ENCODE results near the gene AGMO. TPM values are rescaled to one million over a fixed set of nuclear protein-coding genes. Genes with fewer than 3 reads are reported as not detected.

The AGMO gene
- total RNA-seq, 1 donor, result 0.18 TPM

DNA sequence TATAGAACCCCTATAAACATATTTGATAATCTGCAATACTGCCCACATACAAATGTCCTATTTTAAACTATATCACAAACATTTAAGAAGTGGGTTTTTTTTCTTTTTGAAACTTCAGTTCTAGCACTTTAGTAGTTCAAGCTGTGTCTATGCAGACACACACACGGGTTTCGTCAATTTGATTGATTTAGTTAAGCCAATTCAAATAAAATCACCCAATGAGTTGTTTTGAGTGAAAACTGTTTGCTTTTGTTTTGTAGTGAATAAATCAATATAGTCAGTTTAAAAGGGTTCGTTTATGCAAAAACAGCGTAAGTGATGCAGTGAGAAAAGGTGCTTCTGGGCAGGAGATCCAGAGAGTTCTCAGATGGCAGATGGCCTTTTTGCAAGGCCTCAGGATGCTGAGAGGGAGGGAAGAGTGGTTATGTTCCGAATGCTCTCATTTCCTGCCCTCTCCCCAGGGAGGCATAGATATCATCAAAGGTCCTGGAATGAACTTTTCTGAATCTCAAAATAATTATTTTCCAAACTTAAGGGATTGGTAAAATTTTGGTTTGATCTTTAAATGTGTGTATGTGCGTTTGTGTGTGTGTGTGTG is 102.7 kb downstream of the AGMO start:
- no peak overlapping the region for H3K4me3 ChIP-seq (ENCODE audit: low read depth, low read length)
- TF ChIP-seq, protein P1, sequence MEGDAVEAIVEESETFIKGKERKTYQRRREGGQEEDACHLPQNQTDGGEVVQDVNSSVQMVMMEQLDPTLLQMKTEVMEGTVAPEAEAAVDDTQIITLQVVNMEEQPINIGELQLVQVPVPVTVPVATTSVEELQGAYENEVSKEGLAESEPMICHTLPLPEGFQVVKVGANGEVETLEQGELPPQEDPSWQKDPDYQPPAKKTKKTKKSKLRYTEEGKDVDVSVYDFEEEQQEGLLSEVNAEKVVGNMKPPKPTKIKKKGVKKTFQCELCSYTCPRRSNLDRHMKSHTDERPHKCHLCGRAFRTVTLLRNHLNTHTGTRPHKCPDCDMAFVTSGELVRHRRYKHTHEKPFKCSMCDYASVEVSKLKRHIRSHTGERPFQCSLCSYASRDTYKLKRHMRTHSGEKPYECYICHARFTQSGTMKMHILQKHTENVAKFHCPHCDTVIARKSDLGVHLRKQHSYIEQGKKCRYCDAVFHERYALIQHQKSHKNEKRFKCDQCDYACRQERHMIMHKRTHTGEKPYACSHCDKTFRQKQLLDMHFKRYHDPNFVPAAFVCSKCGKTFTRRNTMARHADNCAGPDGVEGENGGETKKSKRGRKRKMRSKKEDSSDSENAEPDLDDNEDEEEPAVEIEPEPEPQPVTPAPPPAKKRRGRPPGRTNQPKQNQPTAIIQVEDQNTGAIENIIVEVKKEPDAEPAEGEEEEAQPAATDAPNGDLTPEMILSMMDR (IDR thresholded peaks at IDR 0.05; ENCODE audit: insufficient read depth, low read length), result no peak
- DNase-seq (ENCODE audit: low read depth), result peak; percentile 28

DNA sequence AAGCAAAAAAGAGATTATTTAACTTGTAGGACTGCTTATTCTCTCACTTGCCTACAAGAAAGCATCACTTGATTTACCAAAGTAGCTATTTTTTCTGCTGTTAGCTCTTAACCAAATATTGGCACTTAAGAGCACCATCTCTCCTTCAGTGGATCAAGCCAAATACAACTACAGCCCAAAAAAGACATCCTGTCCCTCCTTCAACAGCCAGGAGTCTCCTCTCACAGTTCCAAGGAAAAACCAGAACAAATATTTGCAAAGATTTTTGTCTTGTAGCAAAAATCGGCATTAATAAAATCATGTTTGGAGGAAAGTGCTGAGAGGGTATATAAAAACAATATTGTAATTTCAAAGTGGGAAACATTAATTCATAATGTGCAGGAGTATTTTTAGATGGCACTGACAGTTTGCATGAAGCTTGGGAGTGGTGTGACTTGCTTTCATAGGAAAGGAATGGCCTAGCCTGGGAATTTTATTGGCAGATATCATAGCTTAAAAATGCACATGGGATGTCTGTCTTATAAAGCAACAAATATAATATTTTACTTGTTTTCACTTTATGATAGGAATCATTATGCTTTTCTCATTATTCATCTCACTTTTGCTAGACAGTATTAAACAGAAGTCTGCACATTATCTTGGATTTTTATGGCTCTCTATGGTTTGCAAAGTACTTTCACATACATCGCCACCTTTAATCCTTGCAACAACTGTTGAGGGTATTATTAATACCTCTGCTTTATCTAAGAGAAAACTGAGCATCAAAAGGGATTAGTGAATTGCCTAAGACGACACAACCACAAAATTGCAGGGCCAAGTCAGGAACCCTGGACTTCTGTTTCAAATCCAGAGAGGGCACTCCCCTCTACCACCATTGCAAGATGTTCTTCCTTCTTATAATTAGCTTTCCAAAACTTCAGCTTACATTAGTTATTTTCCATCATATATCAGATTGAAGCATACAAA is 103.5 kb downstream of the AGMO start:
- DNase-seq (ENCODE audit: low read depth), result no peak
- TF ChIP-seq, protein P1 (IDR thresholded peaks at IDR 0.05; ENCODE audit: insufficient read depth, low read length), result no peak
- H3K4me3 ChIP-seq (ENCODE audit: low read depth, low read length), result no peak overlapping the region

DNA sequence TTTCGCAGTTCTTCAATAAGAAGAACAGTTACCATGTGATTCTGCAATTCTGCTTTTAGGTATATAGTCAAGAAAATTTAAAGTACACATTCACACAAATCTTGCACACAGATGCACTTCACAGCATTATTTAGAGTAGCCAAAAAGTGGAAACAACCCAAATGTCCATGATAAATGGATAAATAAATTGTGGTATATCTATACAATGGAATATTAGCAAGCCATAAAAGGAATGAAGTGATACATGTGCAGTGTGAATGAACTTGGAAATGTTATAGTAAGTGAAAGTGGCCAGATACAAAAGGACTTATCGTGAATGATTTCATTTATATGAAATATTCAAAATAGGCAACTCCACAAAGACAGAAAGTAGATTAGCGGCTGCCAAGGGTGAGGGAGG is 109.1 kb downstream of the AGMO start:
- TF ChIP-seq, protein P1 (IDR thresholded peaks at IDR 0.05; ENCODE audit: insufficient read depth, low read length), result no peak
- H3K4me3 ChIP-seq (ENCODE audit: low read depth, low read length), result no peak overlapping the region
- no peak for DNase-seq (ENCODE audit: low read depth)

DNA sequence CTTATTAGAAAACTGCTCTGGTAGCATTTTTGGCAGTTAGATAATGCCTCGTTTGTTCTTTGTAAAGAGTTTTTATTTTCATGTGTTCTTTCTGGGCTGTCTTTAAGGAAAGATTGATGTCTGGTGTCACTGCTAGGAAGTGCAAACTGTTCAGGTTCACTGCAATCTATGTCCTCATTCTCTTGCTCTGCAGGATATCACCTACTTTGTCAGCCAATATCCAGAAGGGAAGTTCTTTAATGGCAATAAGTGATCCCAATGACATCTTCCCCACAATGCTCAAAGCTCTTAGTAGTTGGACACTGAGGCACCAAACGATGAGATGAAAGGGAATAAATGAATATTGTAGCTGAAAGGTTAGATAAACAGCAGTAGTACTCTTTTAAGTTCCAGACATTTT is 115.1 kb downstream of the AGMO start:
- TF ChIP-seq, protein P1 (IDR thresholded peaks at IDR 0.05; ENCODE audit: insufficient read depth, low read length), result no peak
- no peak overlapping the region for H3K4me3 ChIP-seq (ENCODE audit: low read depth, low read length)

DNA sequence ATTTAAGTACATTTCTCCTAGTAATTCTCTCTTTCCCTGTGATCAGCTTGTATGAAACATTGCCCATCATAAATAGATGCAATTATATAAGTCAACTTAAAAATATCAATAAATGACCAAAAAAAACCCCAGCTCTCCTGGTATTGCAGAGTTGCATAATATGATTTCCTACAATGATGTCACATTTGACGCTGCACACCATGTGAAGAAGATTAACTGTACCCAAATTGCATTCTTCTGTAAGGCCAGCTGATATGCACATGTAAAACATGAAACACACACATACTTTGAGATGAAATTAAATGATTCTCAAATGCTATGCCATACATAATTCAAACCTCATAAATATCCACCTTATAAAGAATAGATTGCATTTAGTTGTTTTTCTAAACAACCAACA is 115.5 kb downstream of the AGMO start:
- TF ChIP-seq, protein P1 (IDR thresholded peaks at IDR 0.05; ENCODE audit: insufficient read depth, low read length), result no peak
- no peak overlapping the region for H3K4me3 ChIP-seq (ENCODE audit: low read depth, low read length)
- DNase-seq (ENCODE audit: low read depth), result no peak

More for the DNA sequence above, 115.1 kb downstream of the AGMO start:
- no peak for DNase-seq (ENCODE audit: low read depth)

DNA sequence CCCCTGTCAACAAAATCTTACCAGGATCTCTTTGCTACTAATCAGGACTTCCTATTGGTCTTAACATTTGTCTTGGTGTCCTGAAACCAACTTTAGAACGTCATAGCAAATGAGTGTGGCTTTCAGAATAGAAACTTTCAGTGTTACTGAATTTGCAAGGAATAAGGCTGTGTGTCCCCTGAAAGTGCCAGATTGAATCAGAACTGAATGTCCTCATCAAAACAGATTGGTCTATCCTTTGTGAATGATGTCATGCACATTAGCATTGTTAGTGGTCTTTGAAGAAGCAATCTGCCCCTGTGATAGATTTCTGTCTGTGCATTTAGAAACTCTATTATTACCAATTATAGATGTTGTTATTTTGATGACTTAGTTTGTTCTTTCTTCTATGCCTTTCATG is 119.9 kb downstream of the AGMO start:
- TF ChIP-seq, protein P1 (IDR thresholded peaks at IDR 0.05; ENCODE audit: insufficient read depth, low read length), result no peak
- DNase-seq (ENCODE audit: low read depth), result no peak

More for the DNA sequence above, 119.9 kb downstream of the AGMO start:
- no peak overlapping the region for H3K4me3 ChIP-seq (ENCODE audit: low read depth, low read length)

All from fibroblast of the aortic adventitia (primary cell).